ENCODE measurements around the gene ZNF200. TPM values are rescaled to one million over a fixed set of nuclear protein-coding genes. Genes with fewer than 3 reads are reported as not detected.
"Not testable (repeated sequence)": the region's sequence is repeated elsewhere in the genome, so short reads cannot be mapped to it uniquely, and the experiment has no call there.

Gene ZNF200, protein sequence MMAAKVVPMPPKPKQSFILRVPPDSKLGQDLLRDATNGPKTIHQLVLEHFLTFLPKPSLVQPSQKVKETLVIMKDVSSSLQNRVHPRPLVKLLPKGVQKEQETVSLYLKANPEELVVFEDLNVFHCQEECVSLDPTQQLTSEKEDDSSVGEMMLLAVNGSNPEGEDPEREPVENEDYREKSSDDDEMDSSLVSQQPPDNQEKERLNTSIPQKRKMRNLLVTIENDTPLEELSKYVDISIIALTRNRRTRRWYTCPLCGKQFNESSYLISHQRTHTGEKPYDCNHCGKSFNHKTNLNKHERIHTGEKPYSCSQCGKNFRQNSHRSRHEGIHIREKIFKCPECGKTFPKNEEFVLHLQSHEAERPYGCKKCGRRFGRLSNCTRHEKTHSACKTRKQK
- 10.6 TPM for polyA plus RNA-seq (2013, experiment 1 of 2)
- polyA plus RNA-seq (2013, experiment 2 of 2): 9.1 TPM

DNA sequence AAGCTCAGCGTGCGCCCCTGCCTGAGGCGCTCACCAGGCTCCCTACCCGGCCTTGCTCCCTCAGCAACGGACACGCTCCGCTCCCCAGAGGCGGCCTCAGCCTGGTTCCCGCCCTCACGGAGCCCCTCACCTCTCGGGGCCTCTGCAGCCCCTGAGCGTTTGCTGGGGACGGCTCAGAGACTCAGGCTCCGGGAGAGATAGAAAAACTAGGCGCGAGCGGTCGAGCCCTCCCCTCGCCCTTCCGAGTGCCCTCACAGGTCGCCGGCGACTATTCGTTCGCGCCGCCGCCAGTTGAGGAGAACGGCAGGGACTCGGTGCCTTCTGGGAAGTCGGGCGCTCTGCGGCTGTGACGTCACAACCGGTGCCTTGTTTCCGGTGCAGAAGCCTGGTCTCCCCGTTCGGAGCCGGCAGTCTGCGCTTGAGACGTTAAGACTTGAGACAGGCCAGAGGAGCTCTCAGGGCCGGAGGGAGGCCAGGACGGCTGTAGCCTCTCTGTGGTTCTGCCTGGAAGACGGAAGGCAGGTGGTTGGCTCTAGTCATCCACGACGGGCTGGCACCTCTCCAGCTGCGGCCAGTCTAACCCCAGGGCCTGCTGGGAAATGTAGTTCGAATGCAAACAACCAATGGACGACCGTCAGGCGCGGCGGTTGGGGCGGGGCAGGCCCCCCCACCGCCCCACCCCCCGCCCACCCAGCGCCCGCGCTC is at the start of gene ZNF200:
TSS of gene ZNF200 (minus strand) at position 302 of the 705 bp plus-strand sequence. CDS start 1,403 bp downstream, outside the sequence.
- H3K27ac ChIP-seq (ENCODE audit: low read depth, low read length): peak within 1 kb of the TSS; percentile 70
- peaks cover 35% of the 10 kb centered on the region for H3K36me3 ChIP-seq (ENCODE audit: insufficient read depth, low read length)
- peak within 1 kb of the TSS; percentile 91 for H3K9ac ChIP-seq (ENCODE audit: low read depth, low read length)
- H3K27me3 ChIP-seq (ENCODE audit: insufficient read depth, low read length): no peaks in the 10 kb centered on the region
- H3K9me3 ChIP-seq (ENCODE audit: insufficient read depth, low read depth, low read length): peaks cover 27% of the 10 kb centered on the region; the same call in 1 of the 2 replicates
- H3K4me1 ChIP-seq (ENCODE audit: insufficient read depth, low read length): no peaks in the 10 kb centered on the region
- H3K4me3 ChIP-seq (ENCODE audit: low read length): peak within 1 kb of the TSS; percentile 85
- WGBS: under 1% methylated on average over 47 of the region's 59 CpGs

GRCh38 chr16:3283543-3284447 is 48.8 kb upstream of the ZNF200 start:
- 6% methylated on average over 56 of the region's 56 CpGs for WGBS

DNA sequence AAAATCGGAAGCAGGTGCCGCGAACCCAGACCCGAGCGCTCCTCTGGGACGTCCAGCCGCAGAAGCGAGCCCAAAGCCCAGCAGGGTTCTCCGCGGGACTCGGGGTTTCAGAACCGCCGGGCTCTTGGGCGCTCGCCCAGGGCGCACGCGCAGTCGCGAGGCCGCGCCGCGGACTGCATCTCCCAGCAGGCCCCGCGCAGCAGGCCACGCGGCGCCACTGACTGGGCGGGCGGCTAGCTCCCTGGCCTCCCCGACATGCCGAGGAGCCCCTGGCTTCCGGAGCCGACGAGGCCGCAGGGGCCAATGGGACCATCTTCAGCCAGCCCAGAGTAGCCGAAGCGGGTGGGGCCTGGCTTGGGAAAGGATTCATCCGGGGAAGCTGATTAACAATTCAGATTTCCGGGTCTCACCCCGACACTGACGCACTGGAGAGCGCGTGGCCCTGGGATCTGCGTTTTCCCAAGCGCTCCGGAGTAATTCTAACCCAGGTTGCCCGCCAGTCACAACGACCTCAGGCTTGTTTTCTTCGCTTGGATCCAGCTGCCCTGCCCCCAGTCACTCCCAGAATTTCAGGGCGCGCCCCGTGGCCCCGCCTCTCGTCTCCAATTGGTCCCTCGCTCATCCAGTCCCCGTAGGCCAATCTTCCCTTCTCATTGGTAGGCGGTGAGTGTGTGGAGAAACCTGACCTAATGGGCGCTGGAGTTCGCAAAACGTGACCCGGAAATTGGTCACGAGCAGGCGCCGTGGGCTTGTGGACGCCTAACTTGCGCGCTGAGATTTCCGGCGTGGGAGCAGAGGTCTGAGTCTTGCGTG is 48.0 kb upstream of the ZNF200 start, which contains the start of gene ZNF263:
TSS of gene ZNF263 (plus strand) at position 762 of the 813 bp plus-strand sequence. CDS start 328 bp downstream, outside the sequence.
- peak within 1 kb of the TSS; percentile 91 for H3K9ac ChIP-seq (ENCODE audit: low read depth, low read length)
- peak within 1 kb of the TSS; percentile 86 for H3K4me3 ChIP-seq (ENCODE audit: low read length)
- peaks cover 22% of the 10 kb centered on the region for H3K9me3 ChIP-seq (ENCODE audit: insufficient read depth, low read depth, low read length)
- peaks cover 1% of the 10 kb centered on the region; the same call in 1 of the 2 replicates for H3K27me3 ChIP-seq (ENCODE audit: insufficient read depth, low read length)
- peak within 1 kb of the TSS; percentile 99 for H3K27ac ChIP-seq (ENCODE audit: low read depth, low read length)
- H3K4me1 ChIP-seq (ENCODE audit: insufficient read depth, low read length): peaks cover 13% of the 10 kb centered on the region; the same call in 1 of the 2 replicates
- peaks cover 24% of the 10 kb centered on the region for H3K36me3 ChIP-seq (ENCODE audit: insufficient read depth, low read length)
- WGBS: under 1% methylated on average over 72 of the region's 72 CpGs

More at GRCh38 chr16:3283543-3284447, 48.8 kb upstream of the ZNF200 start:
- H3K27me3 ChIP-seq (ENCODE audit: insufficient read depth, low read length): no peaks in the 10 kb centered on the region
- H3K27ac ChIP-seq (ENCODE audit: low read depth, low read length): peak overlapping the region; percentile 99
- peak overlapping the region; percentile 91 for H3K9ac ChIP-seq (ENCODE audit: low read depth, low read length)
- H3K9me3 ChIP-seq (ENCODE audit: insufficient read depth, low read depth, low read length): peaks cover 30% of the 10 kb centered on the region
- H3K36me3 ChIP-seq (ENCODE audit: insufficient read depth, low read length): peaks cover 32% of the 10 kb centered on the region
- H3K4me1 ChIP-seq (ENCODE audit: insufficient read depth, low read length): peaks cover 13% of the 10 kb centered on the region; the same call in 1 of the 2 replicates
- peak overlapping the region; percentile 86 for H3K4me3 ChIP-seq (ENCODE audit: low read length)

GRCh38 chr16:3282103-3282729 is 47.3 kb upstream of the ZNF200 start:
- Histone ChIP-seq H3K9me3 (ENCODE audit: insufficient read depth, low read depth, low read length) (peaks cover 16% of the 10 kb centered on the region), H3K4me3 (ENCODE audit: low read length) (peak overlapping the region; percentile 86)
- WGBS: 24% methylated on average over 29 of the region's 29 CpGs

DNA sequence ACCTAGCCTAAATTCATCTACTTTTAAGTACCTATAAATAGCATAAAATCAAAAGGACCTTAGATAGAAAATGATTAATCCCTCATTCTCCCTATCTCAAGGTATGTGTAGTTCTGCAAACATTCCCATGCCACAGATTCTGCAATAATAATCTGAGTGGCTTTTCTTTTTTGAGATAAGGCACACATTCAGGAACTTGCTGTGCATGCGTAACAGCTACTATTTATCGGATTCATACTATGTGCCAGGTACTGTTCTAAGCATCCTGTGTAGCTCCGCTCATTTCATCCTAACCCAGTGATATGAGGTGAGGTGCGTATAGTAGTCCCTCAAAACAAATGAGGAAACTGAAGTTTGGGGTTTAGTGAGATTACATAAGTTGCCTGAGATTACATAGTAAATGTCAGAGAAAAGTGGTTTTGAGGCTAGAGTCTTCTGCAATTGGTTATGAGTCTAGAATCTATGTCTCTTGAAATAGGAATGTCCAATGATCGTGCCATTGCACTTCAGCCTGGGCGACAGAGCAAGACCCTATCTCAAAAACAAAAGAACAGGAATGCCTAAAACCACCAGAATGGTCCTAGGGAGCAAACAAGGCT is 46.4 kb upstream of the ZNF200 start:
- H3K27me3 ChIP-seq (ENCODE audit: insufficient read depth, low read length): peaks cover 17% of the 10 kb centered on the region; the same call in 1 of the 2 replicates
- peaks cover 8% of the 10 kb centered on the region for H3K9me3 ChIP-seq (ENCODE audit: insufficient read depth, low read depth, low read length)
- H3K27ac ChIP-seq (ENCODE audit: low read depth, low read length): no peak overlapping the region
- WGBS: 95% methylated on average over 6 of the region's 6 CpGs
- no peak overlapping the region for H3K9ac ChIP-seq (ENCODE audit: low read depth, low read length)
- peaks cover 9% of the 10 kb centered on the region for H3K36me3 ChIP-seq (ENCODE audit: insufficient read depth, low read length)
- peak overlapping the region; percentile 86; the same call in 1 of the 2 replicates for H3K4me3 ChIP-seq (ENCODE audit: low read length)
- H3K4me1 ChIP-seq (ENCODE audit: insufficient read depth, low read length): peaks cover 13% of the 10 kb centered on the region; the same call in 1 of the 2 replicates

More at GRCh38 chr16:3282103-3282729, 47.3 kb upstream of the ZNF200 start:
- Histone ChIP-seq H3K36me3 (ENCODE audit: insufficient read depth, low read length) (peaks cover 18% of the 10 kb centered on the region), H3K9ac (ENCODE audit: low read depth, low read length) (peak overlapping the region; percentile 91), H3K27me3 (ENCODE audit: insufficient read depth, low read length) (peaks cover 8% of the 10 kb centered on the region; the same call in 1 of the 2 replicates), H3K27ac (ENCODE audit: low read depth, low read length) (peak overlapping the region; percentile 99), H3K4me1 (ENCODE audit: insufficient read depth, low read length) (peaks cover 13% of the 10 kb centered on the region; the same call in 1 of the 2 replicates)

- H3K4me1 ChIP-seq (ENCODE audit: insufficient read depth, low read length): no peaks in the 10 kb centered on the region
- H3K36me3 ChIP-seq (ENCODE audit: insufficient read depth, low read length): no peaks in the 10 kb centered on the region
- H3K9ac ChIP-seq (ENCODE audit: low read depth, low read length): no peak overlapping the region
- no peaks in the 10 kb centered on the region for H3K9me3 ChIP-seq (ENCODE audit: insufficient read depth, low read depth, low read length)
- no peak overlapping the region for H3K27ac ChIP-seq (ENCODE audit: low read depth, low read length)
- H3K4me3 ChIP-seq (ENCODE audit: low read length): no peak overlapping the region
- H3K27me3 ChIP-seq (ENCODE audit: insufficient read depth, low read length): peaks cover 17% of the 10 kb centered on the region; the same call in 1 of the 2 replicates
- WGBS: 81% methylated on average over 5 of the region's 5 CpGs
Measured at GRCh38 chr16:3276679-3277078, 41.7 kb upstream of the ZNF200 start.

- H3K9ac ChIP-seq (ENCODE audit: low read depth, low read length): no peak overlapping the region
- peaks cover 17% of the 10 kb centered on the region; the same call in 1 of the 2 replicates for H3K27me3 ChIP-seq (ENCODE audit: insufficient read depth, low read length)
- H3K9me3 ChIP-seq (ENCODE audit: insufficient read depth, low read depth, low read length): no peaks in the 10 kb centered on the region
- H3K4me3 ChIP-seq (ENCODE audit: low read length): no peak overlapping the region
- no peak overlapping the region for H3K27ac ChIP-seq (ENCODE audit: low read depth, low read length)
- H3K4me1 ChIP-seq (ENCODE audit: insufficient read depth, low read length): no peaks in the 10 kb centered on the region
- no peaks in the 10 kb centered on the region for H3K36me3 ChIP-seq (ENCODE audit: insufficient read depth, low read length)
Measured at GRCh38 chr16:3274947-3275346, 40.0 kb upstream of the ZNF200 start.

GRCh38 chr16:3274490-3274889 is 39.5 kb upstream of the ZNF200 start:
- 52% methylated on average over 4 of the region's 4 CpGs for WGBS
- no peaks in the 10 kb centered on the region for H3K9me3 ChIP-seq (ENCODE audit: insufficient read depth, low read depth, low read length)
- no peaks in the 10 kb centered on the region for H3K36me3 ChIP-seq (ENCODE audit: insufficient read depth, low read length)
- no peaks in the 10 kb centered on the region for H3K4me1 ChIP-seq (ENCODE audit: insufficient read depth, low read length)
- H3K27ac ChIP-seq (ENCODE audit: low read depth, low read length): no peak overlapping the region
- H3K9ac ChIP-seq (ENCODE audit: low read depth, low read length): no peak overlapping the region
- peaks cover 17% of the 10 kb centered on the region; the same call in 1 of the 2 replicates for H3K27me3 ChIP-seq (ENCODE audit: insufficient read depth, low read length)
- H3K4me3 ChIP-seq (ENCODE audit: low read length): no peak overlapping the region

DNA sequence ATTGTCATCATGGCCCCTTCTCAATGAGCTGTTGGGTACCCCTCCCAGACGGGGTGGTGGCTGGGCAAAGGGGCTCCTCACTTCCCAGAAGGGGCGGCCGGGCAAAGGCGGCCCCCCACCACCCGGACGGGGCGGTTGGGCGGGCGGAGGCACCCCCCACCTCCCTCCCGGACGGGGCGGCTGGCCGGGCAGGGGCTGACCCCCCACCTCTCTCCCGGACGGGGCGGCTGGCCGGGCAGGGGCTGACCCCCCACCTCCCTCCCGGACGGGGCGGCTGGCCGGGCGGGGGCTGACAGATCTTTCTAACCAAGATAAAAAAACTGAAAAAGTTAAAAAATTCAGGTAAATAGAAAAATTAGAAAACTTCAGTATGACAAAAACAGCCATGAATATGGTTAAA is 36.3 kb upstream of the ZNF200 start:
- not testable (repeated sequence) for H3K4me3 ChIP-seq (ENCODE audit: low read length); H3K27me3 ChIP-seq (ENCODE audit: insufficient read depth, low read length); H3K9ac ChIP-seq (ENCODE audit: low read depth, low read length); H3K27ac ChIP-seq (ENCODE audit: low read depth, low read length); H3K9me3 ChIP-seq (ENCODE audit: insufficient read depth, low read depth, low read length); H3K36me3 ChIP-seq (ENCODE audit: insufficient read depth, low read length); H3K4me1 ChIP-seq (ENCODE audit: insufficient read depth, low read length)
- WGBS: 91% methylated on average over 19 of the region's 22 CpGs
